Measurements from ENCODE around the gene BTAF1.
"Not testable (repeated sequence)": the region's sequence is repeated elsewhere in the genome, so short reads cannot be mapped to it uniquely, and the experiment has no call there.

BTAF1 gene

GRCh38 chr10:91980319-91980718, 56.7 kb downstream of the BTAF1 start:
- DNase-seq, result no peak

GRCh38 chr10:91983416-91983815, 59.8 kb downstream of the BTAF1 start:
- no peak for DNase-seq

- DNase-seq, result no peak
Measured at GRCh38 chr10:91987397-91988037, 63.9 kb downstream of the BTAF1 start.

- no peak for DNase-seq
Measured at GRCh38 chr10:91992031-91992430, 68.5 kb downstream of the BTAF1 start.

GRCh38 chr10:91996266-91996665, 72.7 kb downstream of the BTAF1 start:
- no peak for DNase-seq

- DNase-seq, result no peak
Measured at GRCh38 chr10:92001581-92001980, 78.0 kb downstream of the BTAF1 start.

- no peak for DNase-seq
Measured at GRCh38 chr10:92001995-92002394, 78.4 kb downstream of the BTAF1 start.

- DNase-seq, result no peak
Measured at GRCh38 chr10:92003258-92003657, 79.7 kb downstream of the BTAF1 start.

GRCh38 chr10:92005978-92006377, 82.4 kb downstream of the BTAF1 start:
- no peak for DNase-seq

GRCh38 chr10:92009445-92009844, 85.9 kb downstream of the BTAF1 start:
- DNase-seq, result no peak

GRCh38 chr10:92010047-92010735, 86.6 kb downstream of the BTAF1 start:
- no peak for DNase-seq

- no peak for DNase-seq
Measured at GRCh38 chr10:92011560-92012214, 88.1 kb downstream of the BTAF1 start.

GRCh38 chr10:92014620-92015019, 91.0 kb downstream of the BTAF1 start:
- DNase-seq, result no peak

- DNase-seq, result no peak
Measured at GRCh38 chr10:92024700-92025099, 101.1 kb downstream of the BTAF1 start.

GRCh38 chr10:92025340-92025739, 101.8 kb downstream of the BTAF1 start:
- peak; percentile 26 for DNase-seq

GRCh38 chr10:92027141-92027540, 103.6 kb downstream of the BTAF1 start:
- no peak for DNase-seq

- no peak for DNase-seq
Measured at GRCh38 chr10:92031580-92031979, 108.0 kb downstream of the BTAF1 start.

- not testable (repeated sequence) for DNase-seq
Measured at GRCh38 chr10:92033070-92033469, 109.5 kb downstream of the BTAF1 start.

GRCh38 chr10:92038949-92039348, 115.4 kb downstream of the BTAF1 start:
- no peak for DNase-seq

- no peak for DNase-seq
Measured at GRCh38 chr10:92042541-92042940, 119.0 kb downstream of the BTAF1 start.

- no peak for DNase-seq
Measured at GRCh38 chr10:92045641-92046106, 122.1 kb downstream of the BTAF1 start.

- no peak for DNase-seq
Measured at GRCh38 chr10:92047215-92047614, 123.6 kb downstream of the BTAF1 start.

- DNase-seq, result no peak
Measured at GRCh38 chr10:92052088-92052487, 128.5 kb downstream of the BTAF1 start.

GRCh38 chr10:92052741-92053140, 129.2 kb downstream of the BTAF1 start:
- DNase-seq, result no peak
